K562 (cell line): Measurements from ENCODE around the gene JPH3. TPM values are rescaled to one million over a fixed set of nuclear protein-coding genes. Genes with fewer than 3 reads are reported as not detected.
A peak's percentile ranks its signal among the peaks of the same experiment; 100 is the strongest.

Source experiments
- ATF7 ChIP-seq: fragments of 450-650 bp; IDR thresholded peaks from 2 replicates; pipeline ENCODE4 v1.7.1; 2014; ENCODE audit warnings: mild to moderate bottlenecking, moderate library complexity
- BHLHE40 ChIP-seq: IDR thresholded peaks from 2 replicates; pipeline ENCODE4 v1.6.1; 2011; ENCODE audit warnings: low read length, improper control_type of control experiment
- CHD4 ChIP-seq: fragments of 200-600 bp; sonication (generic); IDR thresholded peaks from 3 replicates; pipeline ENCODE4 v1.6.1; 2012; ENCODE audit warnings: low read depth, mild to moderate bottlenecking, mixed read lengths, low read length, inconsistent platforms; ENCODE audit not compliant: insufficient read depth, insufficient replicate concordance, poor library complexity, severe bottlenecking
- CXXC5 ChIP-seq: fragments of 250-450 bp; sonication (Bioruptor Pico); IDR thresholded peaks from 2 replicates; pipeline ENCODE4 v1.8.0; 2022; ENCODE audit warnings: inconsistent platforms, mild to moderate bottlenecking, moderate library complexity
- DACH1 ChIP-seq: fragments of 450-650 bp; IDR thresholded peaks from 2 replicates; pipeline ENCODE4 v1.6.1; 2018; ENCODE audit not compliant: partially characterized antibody
- E2F6 ChIP-seq, 2 experiments: IDR thresholded peaks; 2 replicates each; pipeline ENCODE4 v1.6.1; 2011; ENCODE audit warnings: borderline replicate concordance in 1 of 2, control low read depth in 1 of 2, low read depth in 1 of 2, low read length in 1 of 2, mild to moderate bottlenecking in 1 of 2, mixed read lengths in 1 of 2, moderate library complexity in 1 of 2; ENCODE audit not compliant: insufficient read depth in 1 of 2, insufficient read length in 1 of 2, poor library complexity in 1 of 2, severe bottlenecking in 1 of 2; ENCODE audit errors: extremely low read depth in 1 of 2
- GATA2 ChIP-seq: sonication (generic); formaldehyde crosslinking; IDR thresholded peaks from 2 replicates; pipeline ENCODE4 v1.4.0; 2020; ENCODE audit warnings: mild to moderate bottlenecking, missing genetic modification reagents
- HDAC3 ChIP-seq: fragments of 450-650 bp; IDR thresholded peaks from 2 replicates; pipeline ENCODE4 v1.6.1; 2018; ENCODE audit warnings: borderline replicate concordance, mild to moderate bottlenecking, moderate library complexity; ENCODE audit not compliant: partially characterized antibody
- L3MBTL2 ChIP-seq: fragments of 450-650 bp; IDR thresholded peaks from 2 replicates; pipeline ENCODE4 v1.6.1; 2016; ENCODE audit warnings: mild to moderate bottlenecking, moderate library complexity
- MAX ChIP-seq: sonication (generic); formaldehyde crosslinking; IDR thresholded peaks from 2 replicates; pipeline ENCODE4 v1.9.0; 2022; ENCODE audit warnings: mild to moderate bottlenecking, missing genetic modification reagents
- MNT ChIP-seq, 2 experiments: fragments of 450-650 bp; conservative IDR thresholded peaks; 2 replicates each; pipeline ENCODE4 v1.6.1; 2017; ENCODE audit warnings: mild to moderate bottlenecking in 2 of 2, moderate library complexity in 2 of 2
- MXI1 ChIP-seq: IDR thresholded peaks from 2 replicates; pipeline ENCODE4 v1.6.1; 2011; ENCODE audit warnings: low read depth, mild to moderate bottlenecking, improper control_type of control experiment, low read length
- NFIC ChIP-seq: fragments of 450-650 bp; IDR thresholded peaks from 2 replicates; pipeline ENCODE4 v1.6.1; 2017; ENCODE audit warnings: mild to moderate bottlenecking, inconsistent platforms
- SIN3A ChIP-seq, 2 experiments: fragments of 150-350 bp in 1 of 2; IDR thresholded peaks; 2 replicates each; pipeline ENCODE4 v1.6.1; 2011 to 2016; ENCODE audit warnings: borderline replicate concordance in 2 of 2, low read depth in 2 of 2, low read length in 2 of 2, mild to moderate bottlenecking in 2 of 2, moderate library complexity in 2 of 2; ENCODE audit not compliant: control insufficient read depth in 1 of 2
- SPI1 ChIP-seq: IDR thresholded peaks from 2 replicates; pipeline ENCODE4 v1.6.1; 2011; ENCODE audit warnings: low read depth, low read length, control low read depth, borderline replicate concordance
- TARDBP ChIP-seq: fragments of 450-650 bp; IDR thresholded peaks from 2 replicates; pipeline ENCODE4 v1.6.1; 2016
- TCF3 ChIP-seq: sonication (generic); formaldehyde crosslinking; IDR thresholded peaks from 2 replicates; pipeline ENCODE4 v1.4.0; 2020; ENCODE audit warnings: mild to moderate bottlenecking, missing genetic modification reagents
- TEAD4 ChIP-seq, 2 experiments: sonication (generic) in 1 of 2; formaldehyde crosslinking in 1 of 2; IDR thresholded peaks; 2 replicates each; pipeline versions ENCODE4 v1.6.1 to v1.8.0; 2012 to 2022; ENCODE audit warnings: borderline replicate concordance in 1 of 2, inconsistent platforms in 1 of 2, low read length in 1 of 2, mild to moderate bottlenecking in 1 of 2, missing genetic modification reagents in 1 of 2
- USF2 ChIP-seq: sonication (generic); formaldehyde crosslinking; IDR thresholded peaks from 2 replicates; pipeline ENCODE4 v1.5.0; 2020; ENCODE audit warnings: missing genetic modification reagents
- ZBTB34 ChIP-seq: fragments of 250-450 bp; sonication (Bioruptor Pico); IDR thresholded peaks from 2 replicates; pipeline ENCODE4 v1.8.0; 2021; ENCODE audit warnings: mild to moderate bottlenecking, moderate library complexity
- ZFP36 ChIP-seq: fragments of 150-350 bp; IDR thresholded peaks from 2 replicates; pipeline ENCODE4 v1.6.1; 2018; ENCODE audit warnings: low read length, low read depth; ENCODE audit not compliant: partially characterized antibody
- ZNF232 ChIP-seq: sonication (generic); formaldehyde crosslinking; IDR thresholded peaks from 2 replicates; pipeline ENCODE4 v1.8.0; 2022; ENCODE audit warnings: mild to moderate bottlenecking, missing genetic modification reagents
- ZNF408 ChIP-seq: fragments of 250-450 bp; sonication (Bioruptor Pico); IDR thresholded peaks from 2 replicates; pipeline ENCODE4 v1.4.0; 2020; ENCODE audit warnings: low read depth, mild to moderate bottlenecking, moderate library complexity
- polyA plus RNA-seq, 8 experiments: library from polyadenylated mRNA; depleted of rRNA in 4 of 8; stranded (reverse) in 5 of 8; unstranded in 3 of 8; fragments of >200 nt; fragmentation: Nextera tagmentation in 2 of 8; fragmentation: Illumina TruSeq in 1 of 8; extraction: Ambion mirVana in 2 of 8; extraction: Trizol in 1 of 8; gene quantifications; 2 replicates each; pipeline versions ENCODE4 v1.2.1 to v1.2.3, GENCODE V29; 2011 to 2014; ENCODE audit warnings: inconsistent platforms in 1 of 8, missing spikeins in 1 of 8
- total RNA-seq, 7 experiments: library from RNA; depleted of rRNA in 6 of 7; stranded (reverse); fragments of >200 nt in 6 of 7; fragmentation: Illumina TruSeq in 2 of 7; extraction: Trizol in 2 of 7; gene quantifications; 2 replicates each; pipeline versions ENCODE4 v1.2.1 to v1.2.3, GENCODE V29; 2011 to 2021; ENCODE audit warnings: low replicate concordance in 1 of 7

Gene JPH3
- total and polyA plus RNA-seq, 9 of the 15 experiments (the other 6 are each of a cell fraction or from before 2014, with no cell fraction given) = 0.01 TPM; not detected in 8

GRCh38 chr16:87723226-87723623 is 120.9 kb downstream of the JPH3 start (continued):
- peak; percentile 86 to 94 for TF ChIP-seq MNT (conservative IDR thresholded peaks at IDR 0.05)
- no peak for TF ChIP-seq ZNF232
- no peak for TF ChIP-seq CHD4
- TF ChIP-seq DACH1 = peak; percentile 24
- no peak for TF ChIP-seq SPI1
- TF ChIP-seq CXXC5 (CRISPR knock-in tag) = 0 out of 2 replicates have a peak, but pooled peaks have one; percentile 45
- TF ChIP-seq BHLHE40 = peak; percentile 97
- TF ChIP-seq MXI1 = peak; percentile 76; the same call in 1 of the 2 replicates
- no peak for TF ChIP-seq ZBTB34 (CRISPR knock-in tag)
- TF ChIP-seq E2F6 (IDR thresholded peaks at IDR 0.05; ENCODE audit: borderline replicate concordance in 1 of 2, extremely low read depth in 1 of 2, insufficient read depth in 1 of 2, insufficient read length in 1 of 2, low read depth in 1 of 2, low read length in 1 of 2, poor library complexity in 1 of 2, severe bottlenecking in 1 of 2) = peak; percentile 49 to 67
- no peak for TF ChIP-seq ATF7
- peak; percentile 80 for TF ChIP-seq L3MBTL2
- TF ChIP-seq TARDBP = no peak
- no peak for TF ChIP-seq ZNF408
- 0 out of 2 replicates have a peak, but pooled peaks have one; percentile 35 for TF ChIP-seq TEAD4 (IDR thresholded peaks at IDR 0.05; ENCODE audit: low read length)
- no peak for TF ChIP-seq TEAD4 (CRISPR knock-in tag; IDR thresholded peaks at IDR 0.05; ENCODE audit: borderline replicate concordance)
- peak; percentile 47; the same call in 1 of the 2 replicates for TF ChIP-seq GATA2
- 0 out of 2 replicates have a peak, but pooled peaks have one; percentile 11 for TF ChIP-seq USF2
- peak; percentile 18 for TF ChIP-seq HDAC3
- TF ChIP-seq MAX (CRISPR knock-in tag) = peak; percentile 64
- peak; percentile 23; the same call in 1 of the 2 replicates for TF ChIP-seq TCF3 (CRISPR knock-in tag)
- TF ChIP-seq SIN3A (IDR thresholded peaks at IDR 0.05; ENCODE audit: borderline replicate concordance in 2 of 2, control insufficient read depth in 1 of 2, low read depth in 2 of 2, low read length in 2 of 2) = peak in 1 of 2 experiments; percentile 89; a peak in 1 of 4 replicates
- TF ChIP-seq NFIC = peak; percentile 88
- no peak for TF ChIP-seq ZFP36
